ENCODE measurements around the gene ZNF273.

- TF ChIP-seq TAF1 (IDR thresholded peaks at IDR 0.05; ENCODE audit: borderline replicate concordance, insufficient read depth, low read length) (no peak), SIN3A (IDR thresholded peaks at IDR 0.05; ENCODE audit: borderline replicate concordance, insufficient read depth, low read length) (no peak), REST (IDR thresholded peaks at IDR 0.05; ENCODE audit: insufficient read depth in 1 of 2, low read depth in 2 of 2, low read length in 2 of 2) (no peak), POLR2AphosphoS5 (IDR thresholded peaks at IDR 0.05; ENCODE audit: low read depth, low read length) (no peak)
Measured at GRCh38 chr7:64934478-64934877, 31.4 kb downstream of the ZNF273 start.

Measured in PFSK-1 (cell line).